Smooth muscle cell of the coronary artery (primary cell): ENCODE measurements around the gene GRM2. TPM values are rescaled to one million over a fixed set of nuclear protein-coding genes. Genes with fewer than 3 reads are reported as not detected.

Source experiments
- total RNA-seq: library from RNA; depleted of rRNA; stranded (reverse); fragments of >200 nt; gene quantifications from 2 replicates; pipeline ENCODE4 v1.2.3, GENCODE V29; 2014; ENCODE audit warnings: low replicate concordance

Gene GRM2
- under 0.01 and 0.12 TPM in 2 replicates for total RNA-seq

GRCh38 chr3:51706788-51707731 lies at the start of gene GRM2:
Gene GRM2 (plus strand): TSS chr3:51707068. CDS start chr3:51708984, 1,916 bp downstream.

GRCh38 chr3:51670823-51671733 lies 35.8 kb upstream of the GRM2 start, which contains the start of gene TEX264:
Gene TEX264 (plus strand): TSS chr3:51671252. CDS start chr3:51674305, 3,053 bp downstream.

Other genes with a start within 250 kb of the GRM2 start
- gene DCAF1, start 207.1 kb upstream of the GRM2 start, total RNA-seq, result 10.1 and 18.0 TPM in 2 replicates
- 9.8 and 10.6 TPM in 2 replicates for gene RAD54L2, start 168.3 kb upstream of the GRM2 start, total RNA-seq
- 34.5 and 64.5 TPM in 2 replicates for gene TEX264, start 35.8 kb upstream of the GRM2 start, total RNA-seq
- not detected in 2 replicates for gene IQCF6, start 72.2 kb downstream of the GRM2 start, total RNA-seq
- not detected in 2 replicates for gene IQCF2, start 154.5 kb downstream of the GRM2 start, total RNA-seq
- not detected in 2 replicates for gene IQCF5, start 168.5 kb downstream of the GRM2 start, total RNA-seq
- gene IQCF1, start 196.3 kb downstream of the GRM2 start, total RNA-seq, result not detected in 2 replicates
- gene RRP9, start 234.8 kb downstream of the GRM2 start, total RNA-seq, result 24.2 and 38.8 TPM in 2 replicates
- 14.6 and 26.6 TPM in 2 replicates for gene PARP3, start 235.3 kb downstream of the GRM2 start, total RNA-seq
- gene GPR62, start 248.3 kb downstream of the GRM2 start, total RNA-seq, result under 0.01 TPM in 1 of 2 replicates, not detected in the other